Fibroblast of mammary gland (primary cell): ENCODE measurements around the gene SORCS3.

Source experiments
- DNase-seq: peaks from one replicate; pipeline ENCODE4 v3.0.0-alpha.2; 2010; ENCODE audit warnings: low read depth
- H3K4me3 ChIP-seq: 2 replicates; pipeline ENCODE4 v1.5.1; 2011; ENCODE audit warnings: low read depth, mild to moderate bottlenecking, low read length, moderate library complexity; ENCODE audit not compliant: control insufficient read depth
- TF ChIP-seq, protein P1 (sequence below): conservative IDR thresholded peaks from 2 replicates; pipeline ENCODE4 v1.5.1; 2011; ENCODE audit warnings: low read depth, low read length, inconsistent platforms; ENCODE audit not compliant: control insufficient read depth, insufficient read depth

SORCS3 gene

GRCh38 chr10:104614245-104614831 is 26.8 kb upstream of the SORCS3 start:
- TF ChIP-seq, protein P1, sequence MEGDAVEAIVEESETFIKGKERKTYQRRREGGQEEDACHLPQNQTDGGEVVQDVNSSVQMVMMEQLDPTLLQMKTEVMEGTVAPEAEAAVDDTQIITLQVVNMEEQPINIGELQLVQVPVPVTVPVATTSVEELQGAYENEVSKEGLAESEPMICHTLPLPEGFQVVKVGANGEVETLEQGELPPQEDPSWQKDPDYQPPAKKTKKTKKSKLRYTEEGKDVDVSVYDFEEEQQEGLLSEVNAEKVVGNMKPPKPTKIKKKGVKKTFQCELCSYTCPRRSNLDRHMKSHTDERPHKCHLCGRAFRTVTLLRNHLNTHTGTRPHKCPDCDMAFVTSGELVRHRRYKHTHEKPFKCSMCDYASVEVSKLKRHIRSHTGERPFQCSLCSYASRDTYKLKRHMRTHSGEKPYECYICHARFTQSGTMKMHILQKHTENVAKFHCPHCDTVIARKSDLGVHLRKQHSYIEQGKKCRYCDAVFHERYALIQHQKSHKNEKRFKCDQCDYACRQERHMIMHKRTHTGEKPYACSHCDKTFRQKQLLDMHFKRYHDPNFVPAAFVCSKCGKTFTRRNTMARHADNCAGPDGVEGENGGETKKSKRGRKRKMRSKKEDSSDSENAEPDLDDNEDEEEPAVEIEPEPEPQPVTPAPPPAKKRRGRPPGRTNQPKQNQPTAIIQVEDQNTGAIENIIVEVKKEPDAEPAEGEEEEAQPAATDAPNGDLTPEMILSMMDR: peak; percentile 67
- no peak overlapping the region for H3K4me3 ChIP-seq
- peak; percentile 38 for DNase-seq

GRCh38 chr10:104615136-104615535 is 26.0 kb upstream of the SORCS3 start:
- DNase-seq: no peak

GRCh38 chr10:104617831-104618230 is 23.3 kb upstream of the SORCS3 start:
- no peak for DNase-seq
- no peak overlapping the region for H3K4me3 ChIP-seq
- TF ChIP-seq, protein P1: no peak

More at GRCh38 chr10:104615136-104615535, 26.0 kb upstream of the SORCS3 start:
- H3K4me3 ChIP-seq: no peak overlapping the region
- TF ChIP-seq, protein P1: no peak

DNA sequence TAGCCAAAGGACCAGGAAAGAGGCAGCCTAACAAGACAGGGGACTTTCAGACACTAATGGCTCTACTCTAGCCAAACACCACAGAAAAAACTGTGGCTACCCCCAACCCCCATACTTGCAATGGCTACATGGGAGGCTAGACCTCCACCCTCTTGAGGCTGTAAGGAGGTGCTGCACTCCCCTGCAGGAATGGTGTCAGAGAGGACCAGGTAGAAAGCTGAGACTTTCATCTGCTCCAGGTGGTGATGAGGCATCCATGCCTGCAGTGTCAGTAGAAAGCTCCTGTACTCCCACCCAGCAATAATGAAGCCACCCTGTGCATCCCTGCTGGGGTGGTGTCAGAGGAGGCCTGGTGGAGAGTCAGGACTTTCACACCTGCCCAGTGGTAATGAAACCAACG is 18.9 kb upstream of the SORCS3 start:
- no peak for DNase-seq
- TF ChIP-seq, protein P1: no peak
- H3K4me3 ChIP-seq: no peak overlapping the region

DNA sequence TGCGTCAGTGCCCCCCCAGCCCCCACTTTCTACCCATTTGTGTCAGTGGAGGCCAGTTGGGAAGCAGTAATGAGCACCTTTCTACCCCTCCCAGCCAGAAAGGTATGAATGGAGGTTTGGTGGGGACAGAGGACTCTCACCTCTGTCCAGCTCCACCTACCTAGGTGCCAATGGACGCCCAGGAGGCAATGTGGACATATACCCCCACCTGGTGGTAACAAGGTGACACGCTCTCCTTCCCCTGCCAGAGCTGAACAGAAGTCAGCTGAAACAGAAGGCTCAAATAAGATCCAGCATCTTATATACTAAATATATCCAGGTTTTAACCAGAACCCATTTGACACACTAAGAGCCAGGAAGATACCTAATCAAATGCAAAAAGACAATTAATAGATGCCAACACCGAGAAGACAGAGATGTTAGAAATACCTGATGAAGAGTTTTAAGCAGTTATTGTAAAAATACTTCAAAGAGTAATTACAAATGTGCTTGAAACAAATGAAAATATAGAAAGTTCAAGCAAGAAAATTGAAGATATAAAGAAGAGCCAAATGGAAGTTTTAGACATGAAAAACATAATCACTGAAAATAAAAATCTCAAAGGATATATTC is 18.4 kb upstream of the SORCS3 start:
- H3K4me3 ChIP-seq: no peak overlapping the region
- TF ChIP-seq, protein P1: peak; percentile 48
- peak; percentile 8 for DNase-seq

- no peak for DNase-seq
- H3K4me3 ChIP-seq: no peak overlapping the region
- TF ChIP-seq, protein P1: no peak
Observed at GRCh38 chr10:104630731-104631130, 10.4 kb upstream of the SORCS3 start.

DNA sequence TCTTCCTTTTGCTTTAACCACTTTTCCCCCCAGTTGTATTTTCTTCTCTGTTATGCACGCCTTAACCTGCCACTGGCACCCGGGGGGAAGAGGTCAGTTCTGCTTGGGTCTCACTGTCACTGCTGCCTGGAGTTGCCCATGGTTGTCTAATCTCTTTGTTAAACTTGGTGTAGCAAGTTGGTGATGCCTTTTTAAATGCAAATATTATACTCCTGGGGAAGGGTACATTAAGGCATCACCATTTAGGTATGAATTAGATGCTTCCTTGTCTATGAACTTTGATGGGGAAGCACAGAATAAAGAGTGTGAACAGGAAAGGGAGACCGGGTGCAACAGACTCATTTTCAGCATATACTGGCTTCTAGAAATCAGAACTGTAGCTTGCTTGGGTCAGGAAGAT is 9.1 kb upstream of the SORCS3 start:
- no peak overlapping the region for H3K4me3 ChIP-seq
- TF ChIP-seq, protein P1: no peak
- no peak for DNase-seq
